Measurements from ENCODE around the gene RABGAP1L. TPM values are rescaled to one million over a fixed set of nuclear protein-coding genes. Genes with fewer than 3 reads are reported as not detected.

RABGAP1L gene
- total RNA-seq, 4 donors from 2014 or later, result 39.3 to 101 (median 63.7) TPM

DNA sequence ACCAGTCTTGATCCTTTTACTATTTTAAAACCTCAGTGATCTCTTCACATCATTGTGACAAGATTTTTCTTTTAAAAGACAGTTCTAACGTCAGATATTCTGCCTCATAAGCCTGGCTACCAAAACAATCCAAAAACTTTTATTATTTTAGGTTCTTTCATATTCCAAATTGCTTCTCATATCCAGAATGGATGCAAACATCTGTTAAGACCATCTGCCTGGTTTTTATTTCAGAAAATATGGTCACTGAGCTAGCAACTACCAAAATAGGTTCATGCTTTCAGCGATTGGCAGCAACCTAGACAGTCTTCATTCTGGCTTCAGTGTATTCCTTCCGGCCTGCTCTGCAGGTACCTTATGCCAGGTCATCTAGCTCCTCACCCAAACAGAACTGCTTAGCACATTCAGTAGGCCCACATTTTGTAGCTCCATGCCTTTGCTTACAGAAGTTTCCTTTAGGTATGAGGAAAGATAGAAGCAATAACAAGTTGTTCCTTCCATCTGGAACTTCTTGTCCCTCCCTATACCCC is 781.4 kb downstream of the RABGAP1L start:
- H3K27ac ChIP-seq (replicated peaks in 1 of 4), result no peak overlapping the region
- TF ChIP-seq POLR2AphosphoS5 (IDR thresholded peaks at IDR 0.05), result no peak
- TF ChIP-seq EP300 (IDR thresholded peaks at IDR 0.05), result no peak
- no peak for TF ChIP-seq POLR2A (IDR thresholded peaks at IDR 0.05; ENCODE audit: low read depth)
- no peak for TF ChIP-seq CTCF (IDR thresholded peaks at IDR 0.05)
- peaks cover 0 to 12% (median 10%) of the 10 kb centered on the region in 4 donors for H3K4me1 ChIP-seq
- no peak for DNase-seq (ENCODE audit: extremely low spot score)
- H3K27me3 ChIP-seq, result no peaks in the 10 kb centered on the region
- no peaks in the 10 kb centered on the region for H3K9me3 ChIP-seq
- intact Hi-C loops (cut with DNase I), result no loop called here
- H3K36me3 ChIP-seq, result no peaks in the 10 kb centered on the region
- H3K4me3 ChIP-seq, result no peak overlapping the region
- 95% methylated on average over 3 of the region's 3 CpGs for WGBS

GRCh38 chr1:174942547-174943255 is 783.4 kb downstream of the RABGAP1L start:
- no peak for DNase-seq (ENCODE audit: extremely low spot score)
- H3K27ac ChIP-seq (replicated peaks in 1 of 4), result no peak overlapping the region
- H3K27me3 ChIP-seq, result no peaks in the 10 kb centered on the region
- H3K4me3 ChIP-seq, result no peak overlapping the region
- H3K4me1 ChIP-seq, result peaks cover 0 to 12% (median 10%) of the 10 kb centered on the region in 4 donors
- no peaks in the 10 kb centered on the region for H3K36me3 ChIP-seq
- intact Hi-C loops (cut with DNase I), result no loop called here
- 71% methylated on average over 2 of the region's 2 CpGs for WGBS
- H3K9me3 ChIP-seq, result no peaks in the 10 kb centered on the region
- TF ChIP-seq CTCF (IDR thresholded peaks at IDR 0.05) (no peak), EP300 (IDR thresholded peaks at IDR 0.05) (no peak), POLR2AphosphoS5 (IDR thresholded peaks at IDR 0.05) (no peak), POLR2A (IDR thresholded peaks at IDR 0.05; ENCODE audit: low read depth) (no peak)

GRCh38 chr1:174946031-174946430 is 786.7 kb downstream of the RABGAP1L start:
- intact Hi-C loops (cut with DNase I), result no loop called here
- peaks cover 0 to 12% (median 10%) of the 10 kb centered on the region in 4 donors for H3K4me1 ChIP-seq
- H3K27me3 ChIP-seq, result no peaks in the 10 kb centered on the region
- H3K27ac ChIP-seq (replicated peaks in 1 of 4), result no peak overlapping the region
- 95% methylated on average over 2 of the region's 2 CpGs for WGBS
- H3K9me3 ChIP-seq, result no peaks in the 10 kb centered on the region
- TF ChIP-seq POLR2A (IDR thresholded peaks at IDR 0.05; ENCODE audit: low read depth) (no peak), POLR2AphosphoS5 (IDR thresholded peaks at IDR 0.05) (no peak), EP300 (IDR thresholded peaks at IDR 0.05) (no peak), CTCF (IDR thresholded peaks at IDR 0.05) (no peak)
- no peak for DNase-seq (ENCODE audit: extremely low spot score)
- no peak overlapping the region for H3K4me3 ChIP-seq
- H3K36me3 ChIP-seq, result no peaks in the 10 kb centered on the region

DNA sequence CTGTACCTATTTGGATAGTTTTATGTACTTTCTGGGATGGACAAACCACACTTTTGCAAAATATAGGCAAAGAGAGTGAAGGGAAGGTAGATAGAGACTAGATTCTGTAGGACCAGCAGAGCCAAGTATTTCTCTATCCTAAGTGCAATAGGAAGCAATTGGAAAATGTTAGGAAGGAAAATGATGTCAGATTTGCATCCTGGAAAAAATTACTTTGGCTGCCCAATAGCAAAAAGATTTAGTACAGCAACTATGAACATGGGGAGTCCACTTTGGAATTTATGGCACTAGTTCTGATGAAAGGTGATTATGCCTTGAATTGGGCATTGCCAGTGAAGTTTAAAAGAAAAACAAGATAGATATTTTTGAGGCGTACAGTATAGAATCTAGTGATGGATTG is 789.7 kb downstream of the RABGAP1L start:
- Histone ChIP-seq H3K27me3 (no peaks in the 10 kb centered on the region), H3K4me3 (no peak overlapping the region), H3K36me3 (no peaks in the 10 kb centered on the region), H3K27ac (replicated peaks in 1 of 4) (no peak overlapping the region), H3K9me3 (no peaks in the 10 kb centered on the region), H3K4me1 (peaks cover 3 to 10% (median 7%) of the 10 kb centered on the region in 4 donors)
- intact Hi-C loops (cut with DNase I), result no loop called here
- no peak for DNase-seq (ENCODE audit: extremely low spot score)
- 90% methylated on average over 1 of the region's 1 CpG for WGBS
- TF ChIP-seq EP300 (IDR thresholded peaks at IDR 0.05) (no peak), POLR2A (IDR thresholded peaks at IDR 0.05; ENCODE audit: low read depth) (no peak), POLR2AphosphoS5 (IDR thresholded peaks at IDR 0.05) (no peak), CTCF (IDR thresholded peaks at IDR 0.05) (no peak)
